IMR-90 (cell line): ENCODE measurements around the gene PKM. TPM values are rescaled to one million over a fixed set of nuclear protein-coding genes. Genes with fewer than 3 reads are reported as not detected.

Experiments
- ATAC-seq: fragments of 200-7000 bp; cut with Tn5 transposase; 2 replicates; pipeline ENCODE4 v1.9.1; 2020; ENCODE audit warnings: low read depth, mild to moderate bottlenecking, moderate library complexity
- BruUV-seq: library from RNA; stranded (reverse); fragments of 400-500 nt; replicated peaks from 2 replicates; lab custom pipeline; 2021; lab: Mats Ljungman, UMichigan
- CTCF ChIA-PET: fragments of 300-600 bp; formaldehyde crosslinking; extraction: SDS; loops from one replicate; lab custom pipeline; 2021; ENCODE audit warnings: antibody characterized with exemption; lab: Yijun Ruan, JAX
- POLR2A ChIA-PET: fragments of 300-600 bp; sonication (Branson Sonifier 250); formaldehyde crosslinking; loops from one replicate; lab custom pipeline; 2022; ENCODE audit warnings: antibody characterized with exemption; ENCODE audit not compliant: unreplicated experiment; lab: Charles Lee
- DNase-seq: peaks from one replicate; pipeline ENCODE4 v3.0.0; 2013
- H2AFZ ChIP-seq: replicated peaks from 2 replicates; pipeline ENCODE3; 2013; ENCODE audit warnings: low read length, mild to moderate bottlenecking; ENCODE audit not compliant: poor library complexity
- H2AK5ac ChIP-seq: 2 replicates; pipeline ENCODE4 v1.6.1; 2013; ENCODE audit warnings: low read depth, low read length, inconsistent platforms
- H2AK9ac ChIP-seq: replicated peaks from 2 replicates; pipeline ENCODE3; 2013; ENCODE audit warnings: mild to moderate bottlenecking, low read depth, low read length, moderate library complexity; ENCODE audit not compliant: poor library complexity
- H2BK120ac ChIP-seq: 2 replicates; pipeline ENCODE4 v1.6.1; 2013; ENCODE audit warnings: low read depth, low read length, inconsistent platforms
- H2BK15ac ChIP-seq: 3 replicates; pipeline ENCODE4 v1.6.1; 2013; ENCODE audit warnings: low read depth, low read length, inconsistent platforms
- H2BK20ac ChIP-seq: 2 replicates; pipeline ENCODE4 v1.6.1; 2013; ENCODE audit warnings: low read depth, mild to moderate bottlenecking, inconsistent platforms, low read length, moderate library complexity
- H2BK5ac ChIP-seq: 2 replicates; pipeline ENCODE4 v1.6.1; 2013; ENCODE audit warnings: mild to moderate bottlenecking, low read depth, low read length, inconsistent platforms; ENCODE audit not compliant: poor library complexity, severe bottlenecking
- H3K14ac ChIP-seq: replicated peaks from 2 replicates; pipeline ENCODE4 v1.6.1; 2013; ENCODE audit warnings: low read depth, low read length, inconsistent platforms
- H3K18ac ChIP-seq: 2 replicates; pipeline ENCODE4 v1.6.1; 2013; ENCODE audit warnings: low read depth, low read length, control low read depth
- H3K23ac ChIP-seq: 2 replicates; pipeline ENCODE4 v1.6.1; 2013; ENCODE audit warnings: low read depth, low read length, inconsistent platforms
- H3K27ac ChIP-seq: 2 replicates; pipeline ENCODE4 v1.5.1; 2013; ENCODE audit warnings: mild to moderate bottlenecking, control low read depth, low read length; ENCODE audit not compliant: insufficient read depth
- H3K27me3 ChIP-seq: 2 replicates; pipeline ENCODE4 v1.6.1; 2013; ENCODE audit warnings: low read length; ENCODE audit not compliant: control insufficient read depth, insufficient read depth
- H3K36me3 ChIP-seq: 2 replicates; pipeline ENCODE4 v1.6.1; 2013; ENCODE audit warnings: low read length, mixed read lengths; ENCODE audit not compliant: control insufficient read depth, insufficient read depth
- H3K4ac ChIP-seq: 2 replicates; pipeline ENCODE4 v1.6.1; 2013; ENCODE audit warnings: low read depth, low read length, inconsistent platforms
- H3K4me1 ChIP-seq: 2 replicates; pipeline ENCODE4 v1.6.1; 2013; ENCODE audit warnings: low read length, mixed read lengths; ENCODE audit not compliant: control insufficient read depth, insufficient read depth
- H3K4me2 ChIP-seq: 2 replicates; pipeline ENCODE4 v1.6.1; 2013; ENCODE audit warnings: low read depth, mild to moderate bottlenecking, control low read depth, low read length, moderate library complexity
- H3K4me3 ChIP-seq: 2 replicates; pipeline ENCODE4 v1.5.1; 2013; ENCODE audit warnings: low read depth, mild to moderate bottlenecking, control low read depth, low read length, moderate library complexity; ENCODE audit not compliant: insufficient read depth
- H3K56ac ChIP-seq: 2 replicates; pipeline ENCODE4 v1.6.1; 2013; ENCODE audit warnings: low read length, inconsistent platforms; ENCODE audit not compliant: insufficient read depth; ENCODE audit errors: extremely low read depth
- H3K79me1 ChIP-seq, 2 experiments: 2 replicates each; pipeline ENCODE4 v1.6.1; 2013; ENCODE audit warnings: low read length in 2 of 2, inconsistent platforms in 1 of 2, low read depth in 1 of 2
- H3K9ac ChIP-seq: 2 replicates; pipeline ENCODE4 v1.6.1; 2013; ENCODE audit warnings: low read depth, low read length, control low read depth
- H3K9me1 ChIP-seq: 2 replicates; pipeline ENCODE4 v1.6.1; 2013; ENCODE audit warnings: low read length, inconsistent platforms; ENCODE audit not compliant: insufficient read depth
- H3K9me3 ChIP-seq: 2 replicates; pipeline ENCODE4 v1.6.1; 2013; ENCODE audit warnings: low read length; ENCODE audit not compliant: control insufficient read depth, insufficient read depth
- H4K20me1 ChIP-seq: 2 replicates; pipeline ENCODE4 v1.6.1; 2013; ENCODE audit warnings: low read length, inconsistent platforms; ENCODE audit not compliant: insufficient read depth
- H4K5ac ChIP-seq: 2 replicates; pipeline ENCODE4 v1.6.1; 2013; ENCODE audit warnings: mild to moderate bottlenecking, low read depth, low read length, control low read depth
- H4K8ac ChIP-seq, 2 experiments: 2 replicates each; pipeline ENCODE4 v1.6.1; 2013; ENCODE audit warnings: low read depth in 2 of 2, low read length in 2 of 2, control low read depth in 1 of 2, inconsistent platforms in 1 of 2
- H4K91ac ChIP-seq: 2 replicates; pipeline ENCODE4 v1.6.1; 2013; ENCODE audit warnings: low read depth, low read length, inconsistent platforms; ENCODE audit not compliant: insufficient read depth
- BHLHE40 ChIP-seq: fragments of 150-350 bp; IDR thresholded peaks from 2 replicates; pipeline ENCODE4 v1.6.1; 2016; ENCODE audit warnings: mild to moderate bottlenecking, low read depth, low read length
- CEBPB ChIP-seq: IDR thresholded peaks from 2 replicates; pipeline ENCODE4 v1.6.1; 2012; ENCODE audit warnings: low read depth, low read length, improper control_type of control experiment
- CHD1 ChIP-seq: IDR thresholded peaks from 2 replicates; pipeline ENCODE4 v1.6.1; 2012; ENCODE audit warnings: low read depth, low read length, improper control_type of control experiment
- FOS ChIP-seq: fragments of 150-350 bp; IDR thresholded peaks from 2 replicates; pipeline ENCODE4 v1.6.1; 2016; ENCODE audit warnings: low read depth, low read length
- MAFK ChIP-seq: IDR thresholded peaks from 2 replicates; pipeline ENCODE4 v1.6.1; 2012; ENCODE audit warnings: low read depth, low read length, improper control_type of control experiment
- MAZ ChIP-seq: IDR thresholded peaks from 2 replicates; pipeline ENCODE4 v1.6.1; 2012; ENCODE audit warnings: low read depth, mild to moderate bottlenecking, low read length, improper control_type of control experiment, moderate library complexity, borderline replicate concordance
- MXI1 ChIP-seq: IDR thresholded peaks from 2 replicates; pipeline ENCODE4 v1.6.1; 2012; ENCODE audit warnings: low read depth, mild to moderate bottlenecking, low read length, moderate library complexity, borderline replicate concordance
- NFE2L2 ChIP-seq: fragments of 150-350 bp; IDR thresholded peaks from 2 replicates; pipeline ENCODE4 v1.6.1; 2016; ENCODE audit warnings: low read depth, mild to moderate bottlenecking, low read length
- POLR2A ChIP-seq: IDR thresholded peaks from 2 replicates; pipeline ENCODE4 v1.6.1; 2012; ENCODE audit warnings: mild to moderate bottlenecking, low read depth, low read length
- RAD21 ChIP-seq: IDR thresholded peaks from 2 replicates; pipeline ENCODE4 v1.6.1; 2012; ENCODE audit warnings: low read length, improper control_type of control experiment
- RCOR1 ChIP-seq: IDR thresholded peaks from 2 replicates; pipeline ENCODE4 v1.6.1; 2012; ENCODE audit warnings: mild to moderate bottlenecking, low read length, improper control_type of control experiment; ENCODE audit not compliant: insufficient replicate concordance
- RFX5 ChIP-seq: IDR thresholded peaks from 2 replicates; pipeline ENCODE4 v1.8.0; 2012; ENCODE audit warnings: low read depth, mild to moderate bottlenecking, low read length, moderate library complexity
- SMC3 ChIP-seq: fragments of 150-350 bp; IDR thresholded peaks from 2 replicates; pipeline ENCODE4 v1.6.1; 2016; ENCODE audit warnings: low read depth, mild to moderate bottlenecking, antibody characterized with exemption, low read length, moderate library complexity
- WGBS, 2 experiments: methylation state at CpG; one replicate each; pipeline versions ENCODE4 v1.1.5 to v1.1.7; 2013; ENCODE audit warnings: missing lambda C conversion rate in 2 of 2; ENCODE audit not compliant: insufficient read length in 1 of 2; ENCODE audit errors: extremely low coverage in 2 of 2; 5-methylcytosine and 5-hydroxymethylcytosine counted together
- dilution Hi-C: fragments of 300-500 bp; cut with HindIII; formaldehyde crosslinking; loops from one replicate; pipeline ENCODE4 v1.14.3; 2018; ENCODE audit warnings: low sequenced_read_pairs; ENCODE audit not compliant: unreplicated experiment
- in situ Hi-C: fragments of 300-500 bp; cut with MboI; formaldehyde crosslinking; loops from 3 replicates; pipeline ENCODE4 v1.14.3; 2019; ENCODE audit warnings: low sequenced_read_pairs, inconsistent platforms, mixed read lengths
- intact Hi-C: fragments of 100-400 bp; cut with micrococcal nuclease; formaldehyde crosslinking; loops from 2 replicates; pipeline ENCODE4 v1.10.0; 2022
- polyA plus RNA-seq, 3 experiments: library from polyadenylated mRNA; depleted of rRNA; stranded (reverse); fragments of >200 nt; gene quantifications; 2 replicates each; pipeline ENCODE4 v1.2.3, GENCODE V29; 2012; ENCODE audit warnings: low replicate concordance in 1 of 3
- total RNA-seq: library from RNA; depleted of rRNA; stranded (reverse); fragments of >200 nt; gene quantifications from 2 replicates; pipeline ENCODE4 v1.2.3, GENCODE V29; 2012
- TF ChIP-seq, protein P1 (sequence below): fragments of 150-350 bp; IDR thresholded peaks from 2 replicates; pipeline ENCODE4 v1.6.1; 2016; ENCODE audit warnings: low read depth, mild to moderate bottlenecking, low read length, moderate library complexity, borderline replicate concordance
- TF ChIP-seq, protein P2 (sequence below): fragments of 150-350 bp; IDR thresholded peaks from 2 replicates; pipeline ENCODE4 v1.6.1; 2017; ENCODE audit warnings: mild to moderate bottlenecking, antibody characterized with exemption, low read length, low read depth
- TF ChIP-seq, protein P3 (sequence below): conservative IDR thresholded peaks from 2 replicates; pipeline ENCODE4 v1.5.1; 2012; ENCODE audit warnings: mild to moderate bottlenecking, low read depth, low read length, improper control_type of control experiment

PKM gene
- total and polyA plus RNA-seq, 2 of the 4 experiments (the other 2 are of a cell fraction) = 2,219 to 3,859 TPM

DNA sequence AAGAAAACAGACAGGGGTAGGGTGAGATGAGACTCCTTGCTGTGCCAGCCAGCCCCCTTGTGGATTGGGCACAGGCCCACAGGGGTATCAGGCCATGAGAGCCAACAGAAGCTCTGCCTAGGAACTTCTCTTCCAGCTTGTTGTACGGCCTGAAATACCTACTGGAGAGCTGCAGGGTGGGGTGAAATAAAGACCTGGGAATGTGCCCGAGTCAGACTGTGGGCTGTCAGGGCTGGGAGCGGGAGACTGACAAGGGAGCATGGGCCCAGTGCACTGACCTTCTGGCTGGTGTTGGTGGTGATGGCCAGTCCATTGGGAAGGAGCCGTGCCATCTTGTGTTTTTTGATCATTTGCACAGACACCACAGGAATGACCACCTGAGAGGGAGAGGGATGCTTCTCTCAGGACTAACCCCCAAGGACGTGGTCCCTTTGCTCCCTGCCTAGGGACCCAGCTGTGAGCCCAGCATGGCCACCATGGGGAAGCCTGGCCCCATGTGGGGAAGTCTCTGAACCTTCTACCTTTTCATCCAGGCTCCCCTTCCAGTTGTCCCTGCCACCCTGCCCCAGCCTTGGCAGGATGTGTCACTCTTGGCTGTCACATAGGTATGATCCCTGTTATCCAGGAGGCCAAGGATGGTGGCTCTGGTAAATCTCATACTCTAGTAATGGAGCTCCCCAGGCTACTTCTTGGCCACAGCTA, 64.1 kb downstream of the PKM start:
- BruUV-seq = no TSS peak
- WGBS, 2 experiments = no CpG with 5 or more reads among the region's 5 CpGs
- Histone ChIP-seq H3K56ac (no peak overlapping the region), H3K79me1 (no peaks in the 10 kb centered on the region), H2BK20ac (no peak overlapping the region), H3K4ac (no peak overlapping the region), H2BK15ac (no peak overlapping the region), H2BK5ac (no peak overlapping the region), H4K8ac (no peak overlapping the region), H4K20me1 (no peaks in the 10 kb centered on the region), H3K23ac (no peak overlapping the region), H2AK5ac (no peak overlapping the region), H2BK120ac (no peak overlapping the region), H3K9me1 (no peaks in the 10 kb centered on the region; the same call in none of the 2 replicates), H3K18ac (no peak overlapping the region), H2AK9ac (no peak overlapping the region), H3K27ac (no peak overlapping the region), H3K9ac (no peak overlapping the region), H2AFZ (no peak overlapping the region), H3K4me1 (peaks cover 12% of the 10 kb centered on the region), H3K14ac (no peak overlapping the region), H3K36me3 (no peaks in the 10 kb centered on the region), H3K4me3 (no peak overlapping the region), H3K27me3 (peaks cover 71% of the 10 kb centered on the region), H3K9me3 (no peaks in the 10 kb centered on the region), H3K4me2 (no peak overlapping the region), H4K5ac (no peak overlapping the region), H4K91ac (no peak overlapping the region)
- CTCF ChIA-PET = no interaction called here
- in situ Hi-C loops = no loop called here
- DNase-seq (no peak), ATAC-seq (no peak)
- intact Hi-C loops = no loop called here
- POLR2A ChIA-PET = no interaction called here
- TF ChIP-seq CEBPB = no peak
- TF ChIP-seq RAD21 = no peak
- TF ChIP-seq FOS = no peak
- TF ChIP-seq, protein P1, sequence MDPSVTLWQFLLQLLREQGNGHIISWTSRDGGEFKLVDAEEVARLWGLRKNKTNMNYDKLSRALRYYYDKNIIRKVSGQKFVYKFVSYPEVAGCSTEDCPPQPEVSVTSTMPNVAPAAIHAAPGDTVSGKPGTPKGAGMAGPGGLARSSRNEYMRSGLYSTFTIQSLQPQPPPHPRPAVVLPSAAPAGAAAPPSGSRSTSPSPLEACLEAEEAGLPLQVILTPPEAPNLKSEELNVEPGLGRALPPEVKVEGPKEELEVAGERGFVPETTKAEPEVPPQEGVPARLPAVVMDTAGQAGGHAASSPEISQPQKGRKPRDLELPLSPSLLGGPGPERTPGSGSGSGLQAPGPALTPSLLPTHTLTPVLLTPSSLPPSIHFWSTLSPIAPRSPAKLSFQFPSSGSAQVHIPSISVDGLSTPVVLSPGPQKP = no peak
- no peak for TF ChIP-seq RCOR1
- no peak for TF ChIP-seq BHLHE40
- no peak for TF ChIP-seq POLR2A
- TF ChIP-seq MXI1 = no peak
- no peak for TF ChIP-seq MAZ
- TF ChIP-seq NFE2L2 = no peak
- no peak for TF ChIP-seq SMC3
- TF ChIP-seq, protein P2, sequence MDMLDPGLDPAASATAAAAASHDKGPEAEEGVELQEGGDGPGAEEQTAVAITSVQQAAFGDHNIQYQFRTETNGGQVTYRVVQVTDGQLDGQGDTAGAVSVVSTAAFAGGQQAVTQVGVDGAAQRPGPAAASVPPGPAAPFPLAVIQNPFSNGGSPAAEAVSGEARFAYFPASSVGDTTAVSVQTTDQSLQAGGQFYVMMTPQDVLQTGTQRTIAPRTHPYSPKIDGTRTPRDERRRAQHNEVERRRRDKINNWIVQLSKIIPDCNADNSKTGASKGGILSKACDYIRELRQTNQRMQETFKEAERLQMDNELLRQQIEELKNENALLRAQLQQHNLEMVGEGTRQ = no peak
- TF ChIP-seq, protein P3, sequence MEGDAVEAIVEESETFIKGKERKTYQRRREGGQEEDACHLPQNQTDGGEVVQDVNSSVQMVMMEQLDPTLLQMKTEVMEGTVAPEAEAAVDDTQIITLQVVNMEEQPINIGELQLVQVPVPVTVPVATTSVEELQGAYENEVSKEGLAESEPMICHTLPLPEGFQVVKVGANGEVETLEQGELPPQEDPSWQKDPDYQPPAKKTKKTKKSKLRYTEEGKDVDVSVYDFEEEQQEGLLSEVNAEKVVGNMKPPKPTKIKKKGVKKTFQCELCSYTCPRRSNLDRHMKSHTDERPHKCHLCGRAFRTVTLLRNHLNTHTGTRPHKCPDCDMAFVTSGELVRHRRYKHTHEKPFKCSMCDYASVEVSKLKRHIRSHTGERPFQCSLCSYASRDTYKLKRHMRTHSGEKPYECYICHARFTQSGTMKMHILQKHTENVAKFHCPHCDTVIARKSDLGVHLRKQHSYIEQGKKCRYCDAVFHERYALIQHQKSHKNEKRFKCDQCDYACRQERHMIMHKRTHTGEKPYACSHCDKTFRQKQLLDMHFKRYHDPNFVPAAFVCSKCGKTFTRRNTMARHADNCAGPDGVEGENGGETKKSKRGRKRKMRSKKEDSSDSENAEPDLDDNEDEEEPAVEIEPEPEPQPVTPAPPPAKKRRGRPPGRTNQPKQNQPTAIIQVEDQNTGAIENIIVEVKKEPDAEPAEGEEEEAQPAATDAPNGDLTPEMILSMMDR = no peak
- no peak for TF ChIP-seq CHD1
- TF ChIP-seq MAFK = no peak
- no peak for TF ChIP-seq RFX5
- dilution Hi-C loops = no loop called here
